Type B pancreatic cell (in vitro differentiated cells): ENCODE results near the gene CIAO3. TPM values are rescaled to one million over a fixed set of nuclear protein-coding genes. Genes with fewer than 3 reads are reported as not detected.

Source experiments
- DNase-seq: peaks from one replicate; pipeline ENCODE4 v3.0.0; 2021; ENCODE audit warnings: mixed read lengths; ENCODE audit not compliant: unreplicated experiment; ENCODE audit errors: extremely low spot score
- H3K27ac Mint-ChIP-seq: 2 replicates; pipeline ENCODE4 v1.8.0; 2021; ENCODE audit warnings: mild to moderate bottlenecking, mixed read lengths
- H3K27me3 Mint-ChIP-seq: 2 replicates; pipeline ENCODE4 v1.8.0; 2021; ENCODE audit warnings: mixed read lengths
- H3K36me3 Mint-ChIP-seq: 2 replicates; pipeline ENCODE4 v1.8.0; 2021; ENCODE audit warnings: mixed read lengths
- H3K4me1 Mint-ChIP-seq: one replicate; pipeline ENCODE4 v1.8.0; 2021; ENCODE audit warnings: mixed read lengths; ENCODE audit not compliant: unreplicated experiment
- H3K4me3 Mint-ChIP-seq: 2 replicates; pipeline ENCODE4 v1.8.0; 2021; ENCODE audit warnings: mild to moderate bottlenecking, mixed read lengths
- H3K9me3 Mint-ChIP-seq: 2 replicates; pipeline ENCODE4 v1.8.0; 2021; ENCODE audit warnings: mixed read lengths
- CTCF ChIP-seq: fragments of 200-600 bp; sonication (generic); conservative IDR thresholded peaks from 2 replicates; pipeline ENCODE4 v1.5.0; 2021; ENCODE audit warnings: antibody characterized with exemption, mild to moderate bottlenecking
- total RNA-seq: library from RNA; stranded (reverse); gene quantifications from 2 replicates; pipeline ENCODE4 v1.2.1, GENCODE V29; 2021; ENCODE audit warnings: low replicate concordance

CIAO3 gene
- total RNA-seq, 1 donor from 2014 or later, result 44.5 TPM

- H3K27me3 Mint-ChIP-seq, result peaks cover 50% of the 10 kb centered on the region
- peak overlapping the region; percentile 52 for H3K4me3 Mint-ChIP-seq
Observed at GRCh38 chr16:710500-711075, 30.2 kb downstream of the CIAO3 start.

GRCh38 chr16:709566-710499 lies 31.0 kb downstream of the CIAO3 start:
- H3K36me3 Mint-ChIP-seq, result no peaks in the 10 kb centered on the region
- peak overlapping the region; percentile 67 for H3K27ac Mint-ChIP-seq
- H3K4me3 Mint-ChIP-seq, result peak overlapping the region; percentile 52
- H3K4me1 Mint-ChIP-seq, result peaks cover 4% of the 10 kb centered on the region
- no peaks in the 10 kb centered on the region for H3K9me3 Mint-ChIP-seq
- no peak for DNase-seq
- H3K27me3 Mint-ChIP-seq, result peaks cover 50% of the 10 kb centered on the region
- TF ChIP-seq CTCF, result no peak

More at GRCh38 chr16:710500-711075, 30.2 kb downstream of the CIAO3 start:
- H3K9me3 Mint-ChIP-seq, result no peaks in the 10 kb centered on the region
- peaks cover 4% of the 10 kb centered on the region for H3K4me1 Mint-ChIP-seq
- no peaks in the 10 kb centered on the region for H3K36me3 Mint-ChIP-seq
- no peak for DNase-seq
- TF ChIP-seq CTCF, result no peak
- H3K27ac Mint-ChIP-seq, result no peak overlapping the region

GRCh38 chr16:708959-709358 lies 31.8 kb downstream of the CIAO3 start:
- peaks cover 55% of the 10 kb centered on the region for H3K27me3 Mint-ChIP-seq

GRCh38 chr16:708019-708418 lies 32.8 kb downstream of the CIAO3 start:
- no peak for DNase-seq
- no peak for TF ChIP-seq CTCF
- H3K27me3 Mint-ChIP-seq, result peaks cover 64% of the 10 kb centered on the region
- no peak overlapping the region for H3K27ac Mint-ChIP-seq
- H3K4me1 Mint-ChIP-seq, result peaks cover 4% of the 10 kb centered on the region
- H3K36me3 Mint-ChIP-seq, result no peaks in the 10 kb centered on the region
- no peaks in the 10 kb centered on the region for H3K9me3 Mint-ChIP-seq
- H3K4me3 Mint-ChIP-seq, result peak overlapping the region; percentile 41

More at GRCh38 chr16:708959-709358, 31.8 kb downstream of the CIAO3 start:
- no peak overlapping the region for H3K4me3 Mint-ChIP-seq
- DNase-seq, result no peak
- no peaks in the 10 kb centered on the region for H3K9me3 Mint-ChIP-seq
- no peak overlapping the region for H3K27ac Mint-ChIP-seq
- H3K36me3 Mint-ChIP-seq, result no peaks in the 10 kb centered on the region
- TF ChIP-seq CTCF, result no peak
- peaks cover 4% of the 10 kb centered on the region for H3K4me1 Mint-ChIP-seq

- Mint-ChIP-seq H3K27ac (no peak overlapping the region), H3K27me3 (peaks cover 68% of the 10 kb centered on the region), H3K36me3 (no peaks in the 10 kb centered on the region), H3K4me3 (no peak overlapping the region), H3K4me1 (no peaks in the 10 kb centered on the region), H3K9me3 (no peaks in the 10 kb centered on the region)
- no peak for TF ChIP-seq CTCF
- no peak for DNase-seq
Observed at GRCh38 chr16:707062-707538, 33.7 kb downstream of the CIAO3 start.
